Parathyroid adenoma (tissue), 2 donors: ENCODE results near the gene VIL1.

Experiments
- H2AFZ ChIP-seq: fragments of 300-600 bp; sonication (generic); one replicate; pipeline ENCODE4 v1.7.0; 2017; ENCODE audit warnings: antibody characterized with exemption, mild to moderate bottlenecking
- H3K27ac ChIP-seq: fragments of 300-600 bp; sonication (generic); one replicate; pipeline ENCODE4 v1.7.0; 2017
- H3K27me3 ChIP-seq: fragments of 300-600 bp; sonication (generic); one replicate; pipeline ENCODE4 v1.7.0; 2017; ENCODE audit warnings: low read length; ENCODE audit not compliant: control insufficient read depth, insufficient read depth
- H3K36me3 ChIP-seq: fragments of 300-600 bp; sonication (generic); one replicate; pipeline ENCODE4 v1.7.0; 2017; ENCODE audit warnings: low read length; ENCODE audit not compliant: control insufficient read depth, insufficient read depth
- H3K4me1 ChIP-seq: fragments of 300-600 bp; sonication (generic); one replicate; pipeline ENCODE4 v1.7.0; 2017; ENCODE audit warnings: control low read depth
- H3K4me2 ChIP-seq: fragments of 300-600 bp; sonication (generic); one replicate; pipeline ENCODE4 v1.7.0; 2017; ENCODE audit warnings: low read length
- H3K4me3 ChIP-seq: fragments of 300-600 bp; sonication (generic); one replicate; pipeline ENCODE4 v1.7.0; 2017; ENCODE audit warnings: low read depth, low read length
- H3K79me2 ChIP-seq: fragments of 300-600 bp; sonication (generic); one replicate; pipeline ENCODE4 v1.7.0; 2017; ENCODE audit warnings: control low read depth
- H3K9ac ChIP-seq: fragments of 300-600 bp; sonication (generic); one replicate; pipeline ENCODE4 v1.7.0; 2017; ENCODE audit warnings: mild to moderate bottlenecking
- H3K9me3 ChIP-seq: fragments of 300-600 bp; sonication (generic); one replicate; pipeline ENCODE4 v1.7.0; 2017; ENCODE audit warnings: low read length; ENCODE audit not compliant: control insufficient read depth
- CTCF ChIP-seq: fragments of 300-600 bp; sonication (generic); IDR thresholded peaks from one replicate; pipeline ENCODE4 v1.7.0; 2017; ENCODE audit warnings: antibody characterized with exemption, mild to moderate bottlenecking
- donor health status: primary hyperparathyroidism.

Gene VIL1

GRCh38 chr2:218383892-218384519 is 34.9 kb upstream of the VIL1 start:
- Histone ChIP-seq H3K4me1 (no peaks in the 10 kb centered on the region), H3K4me3 (no peak overlapping the region), H3K27me3 (no peaks in the 10 kb centered on the region), H3K9me3 (no peaks in the 10 kb centered on the region), H3K4me2 (no peak overlapping the region), H3K9ac (no peak overlapping the region), H3K79me2 (no peaks in the 10 kb centered on the region), H2AFZ (no peak overlapping the region), H3K27ac (no peak overlapping the region), H3K36me3 (no peaks in the 10 kb centered on the region)
- no peak for TF ChIP-seq CTCF

GRCh38 chr2:218384975-218385374 is 33.9 kb upstream of the VIL1 start:
- no peak overlapping the region for H3K9ac ChIP-seq
- no peak overlapping the region for H3K27ac ChIP-seq

GRCh38 chr2:218386505-218387368 is 32.2 kb upstream of the VIL1 start:
- no peaks in the 10 kb centered on the region for H3K9me3 ChIP-seq
- no peak for TF ChIP-seq CTCF
- no peak overlapping the region for H3K4me3 ChIP-seq
- H3K9ac ChIP-seq: no peak overlapping the region
- H3K27me3 ChIP-seq: no peaks in the 10 kb centered on the region
- H3K36me3 ChIP-seq: no peaks in the 10 kb centered on the region
- no peaks in the 10 kb centered on the region for H3K4me1 ChIP-seq
- H3K27ac ChIP-seq: no peak overlapping the region
- H3K79me2 ChIP-seq: no peaks in the 10 kb centered on the region
- no peak overlapping the region for H3K4me2 ChIP-seq
- no peak overlapping the region for H2AFZ ChIP-seq

More at GRCh38 chr2:218384975-218385374, 33.9 kb upstream of the VIL1 start:
- Histone ChIP-seq H2AFZ (no peak overlapping the region), H3K4me3 (no peak overlapping the region), H3K36me3 (no peaks in the 10 kb centered on the region), H3K4me1 (no peaks in the 10 kb centered on the region), H3K9me3 (no peaks in the 10 kb centered on the region), H3K4me2 (no peak overlapping the region), H3K27me3 (no peaks in the 10 kb centered on the region), H3K79me2 (no peaks in the 10 kb centered on the region)
- no peak for TF ChIP-seq CTCF

- H3K4me3 ChIP-seq: no peak overlapping the region
Measured at GRCh38 chr2:218387369-218388194, 31.3 kb upstream of the VIL1 start.

More at GRCh38 chr2:218387369-218388194, 31.3 kb upstream of the VIL1 start:
- Histone ChIP-seq H3K27ac (no peak overlapping the region), H2AFZ (peak overlapping the region; percentile 36), H3K4me1 (no peaks in the 10 kb centered on the region), H3K27me3 (no peaks in the 10 kb centered on the region), H3K9me3 (no peaks in the 10 kb centered on the region), H3K36me3 (no peaks in the 10 kb centered on the region), H3K9ac (no peak overlapping the region), H3K79me2 (no peaks in the 10 kb centered on the region), H3K4me2 (no peak overlapping the region)
- TF ChIP-seq CTCF: no peak
